HepG2 (cell line): ENCODE measurements around the gene CUL4A.

ENCODE experiments used
- CTCF ChIP-seq: sonication (generic); formaldehyde crosslinking; IDR thresholded peaks from 2 replicates; pipeline ENCODE4 v1.5.0; 2020; ENCODE audit warnings: mild to moderate bottlenecking, missing genetic modification reagents, moderate library complexity
- EP300 ChIP-seq, 3 experiments: sonication (generic) in 1 of 3; formaldehyde crosslinking in 1 of 3; IDR thresholded peaks; 2 replicates each; pipeline versions ENCODE4 v1.5.1 to v1.6.1; 2011 to 2020; ENCODE audit warnings: low read depth in 2 of 3, low read length in 2 of 3, borderline replicate concordance in 1 of 3, improper control_type of control experiment in 1 of 3, mild to moderate bottlenecking in 1 of 3, missing genetic modification reagents in 1 of 3, moderate library complexity in 1 of 3
- FIP1L1 ChIP-seq: fragments of 200-400 bp; formaldehyde crosslinking; IDR thresholded peaks from 2 replicates; pipeline ENCODE4 v1.6.1; 2018; ENCODE audit warnings: low read depth, mild to moderate bottlenecking, low read length, moderate library complexity, borderline replicate concordance; ENCODE audit not compliant: insufficient read depth
- MAFK ChIP-seq, 2 experiments: IDR thresholded peaks in 1 of 2; conservative IDR thresholded peaks in 1 of 2; 2 replicates each; pipeline ENCODE4 v1.6.1; 2011; ENCODE audit warnings: improper control_type of control experiment in 2 of 2, low read length in 2 of 2
- MYC ChIP-seq: sonication (generic); formaldehyde crosslinking; IDR thresholded peaks from 2 replicates; pipeline ENCODE4 v1.9.0; 2021; ENCODE audit warnings: missing genetic modification reagents, borderline replicate concordance
- NFIB ChIP-seq: sonication (generic); formaldehyde crosslinking; IDR thresholded peaks from 2 replicates; pipeline ENCODE4 v1.9.0; 2021; ENCODE audit warnings: missing genetic modification reagents, mild to moderate bottlenecking, borderline replicate concordance
- POLR2AphosphoS5 ChIP-seq: IDR thresholded peaks from 2 replicates; pipeline ENCODE4 v1.6.1; 2012; ENCODE audit warnings: low read depth, low read length
- SRF ChIP-seq: IDR thresholded peaks from 2 replicates; pipeline ENCODE4 v1.6.1; 2011; ENCODE audit warnings: mild to moderate bottlenecking, low read depth, low read length, moderate library complexity
- ZNF709 ChIP-seq: sonication (generic); formaldehyde crosslinking; IDR thresholded peaks from 2 replicates; pipeline ENCODE4 v1.5.0; 2020; ENCODE audit warnings: mild to moderate bottlenecking, missing genetic modification reagents
- ZNF749 ChIP-seq: sonication (generic); formaldehyde crosslinking; IDR thresholded peaks from 2 replicates; pipeline ENCODE4 v1.8.0; 2022; ENCODE audit warnings: mild to moderate bottlenecking, missing genetic modification reagents, moderate library complexity, borderline replicate concordance
- TF ChIP-seq, protein P1 (sequence below): sonication (generic); formaldehyde crosslinking; IDR thresholded peaks from 2 replicates; pipeline ENCODE4 v1.8.1; 2023; ENCODE audit warnings: mild to moderate bottlenecking, inconsistent platforms, moderate library complexity, missing genetic modification reagents, borderline replicate concordance
- TF ChIP-seq, protein P2 (sequence below): sonication (generic); formaldehyde crosslinking; IDR thresholded peaks from 2 replicates; pipeline ENCODE4 v1.4.0; 2020; ENCODE audit warnings: missing genetic modification reagents, borderline replicate concordance

DNA sequence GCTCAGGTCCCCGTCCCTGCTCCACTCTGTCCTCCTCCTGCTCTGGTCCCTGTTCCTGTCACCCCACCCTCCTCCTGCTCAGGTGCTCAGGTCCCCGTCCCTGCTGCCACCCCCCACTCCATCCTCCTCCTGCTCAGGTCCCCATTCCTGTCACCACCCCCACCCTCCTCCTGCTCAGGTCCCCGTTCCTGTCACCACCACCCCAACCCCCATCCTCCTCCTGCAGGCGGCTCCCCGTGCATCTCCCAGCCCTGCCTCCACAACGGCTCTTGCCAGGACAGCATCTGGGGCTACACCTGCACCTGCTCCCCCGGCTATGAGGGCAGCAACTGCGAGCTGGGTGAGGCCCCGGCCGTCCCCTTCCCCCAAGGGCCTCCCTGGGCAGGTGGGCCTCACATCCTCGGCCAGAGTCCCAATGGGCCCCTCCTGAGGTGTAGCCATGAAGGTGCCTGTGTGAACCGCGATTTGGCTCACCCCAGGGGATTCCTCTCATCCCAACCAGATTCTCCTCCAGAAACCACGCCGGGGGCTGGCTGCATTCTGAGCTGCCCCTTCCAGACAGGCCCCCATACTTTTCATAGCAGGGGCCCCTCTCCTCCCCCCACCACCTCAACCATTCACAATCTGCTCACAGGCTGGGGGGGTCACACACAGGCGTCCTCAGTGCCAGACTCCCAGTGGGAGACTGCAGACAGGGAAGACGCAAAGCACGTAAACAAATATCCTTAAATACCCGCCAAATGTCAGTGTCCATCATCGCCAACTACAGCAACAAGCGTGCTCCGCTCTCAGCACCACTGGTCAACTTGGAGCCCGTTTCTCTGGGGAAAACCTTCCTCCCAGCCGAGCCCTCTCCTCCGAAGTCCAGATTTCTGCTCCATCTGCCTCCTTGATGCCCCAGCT, 46.4 kb upstream of the CUL4A start:
- TF ChIP-seq POLR2AphosphoS5, result no peak
- TF ChIP-seq NFIB (CRISPR knock-in tag), result no peak
- no peak for TF ChIP-seq FIP1L1
- TF ChIP-seq EP300 (IDR thresholded peaks at IDR 0.05; ENCODE audit: low read depth in 2 of 2, low read length in 2 of 2), result no peak
- no peak for TF ChIP-seq EP300 (CRISPR knock-in tag; IDR thresholded peaks at IDR 0.05; ENCODE audit: borderline replicate concordance)
- TF ChIP-seq ZNF709 (CRISPR knock-in tag), result no peak
- TF ChIP-seq, protein P1, sequence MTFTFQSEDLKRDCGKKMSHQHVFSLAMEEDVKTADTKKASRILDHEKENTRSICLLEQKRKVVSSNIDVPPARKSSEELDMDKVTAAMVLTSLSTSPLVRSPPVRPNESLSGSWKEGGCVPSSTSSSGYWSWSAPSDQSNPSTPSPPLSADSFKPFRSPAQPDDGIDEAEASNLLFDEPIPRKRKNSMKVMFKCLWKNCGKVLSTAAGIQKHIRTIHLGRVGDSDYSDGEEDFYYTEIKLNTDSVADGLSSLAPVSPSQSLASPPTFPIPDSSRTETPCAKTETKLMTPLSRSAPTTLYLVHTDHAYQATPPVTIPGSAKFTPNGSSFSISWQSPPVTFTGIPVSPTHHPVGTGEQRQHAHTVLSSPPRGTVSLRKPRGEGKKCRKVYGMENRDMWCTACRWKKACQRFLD, result no peak
- TF ChIP-seq SRF, result no peak
- TF ChIP-seq MAFK (conservative IDR thresholded peaks at IDR 0.05 in 1 of 2, IDR thresholded peaks at IDR 0.05 in 1 of 2; ENCODE audit: low read length in 2 of 2), result no peak
- TF ChIP-seq, protein P2, sequence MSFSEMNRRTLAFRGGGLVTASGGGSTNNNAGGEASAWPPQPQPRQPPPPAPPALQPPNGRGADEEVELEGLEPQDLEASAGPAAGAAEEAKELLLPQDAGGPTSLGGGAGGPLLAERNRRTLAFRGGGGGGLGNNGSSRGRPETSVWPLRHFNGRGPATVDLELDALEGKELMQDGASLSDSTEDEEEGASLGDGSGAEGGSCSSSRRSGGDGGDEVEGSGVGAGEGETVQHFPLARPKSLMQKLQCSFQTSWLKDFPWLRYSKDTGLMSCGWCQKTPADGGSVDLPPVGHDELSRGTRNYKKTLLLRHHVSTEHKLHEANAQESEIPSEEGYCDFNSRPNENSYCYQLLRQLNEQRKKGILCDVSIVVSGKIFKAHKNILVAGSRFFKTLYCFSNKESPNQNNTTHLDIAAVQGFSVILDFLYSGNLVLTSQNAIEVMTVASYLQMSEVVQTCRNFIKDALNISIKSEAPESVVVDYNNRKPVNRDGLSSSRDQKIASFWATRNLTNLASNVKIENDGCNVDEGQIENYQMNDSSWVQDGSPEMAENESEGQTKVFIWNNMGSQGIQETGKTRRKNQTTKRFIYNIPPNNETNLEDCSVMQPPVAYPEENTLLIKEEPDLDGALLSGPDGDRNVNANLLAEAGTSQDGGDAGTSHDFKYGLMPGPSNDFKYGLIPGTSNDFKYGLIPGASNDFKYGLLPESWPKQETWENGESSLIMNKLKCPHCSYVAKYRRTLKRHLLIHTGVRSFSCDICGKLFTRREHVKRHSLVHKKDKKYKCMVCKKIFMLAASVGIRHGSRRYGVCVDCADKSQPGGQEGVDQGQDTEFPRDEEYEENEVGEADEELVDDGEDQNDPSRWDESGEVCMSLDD, result no peak
- no peak for TF ChIP-seq CTCF (CRISPR knock-in tag)
- TF ChIP-seq MYC (CRISPR knock-in tag), result no peak
- TF ChIP-seq ZNF749 (CRISPR knock-in tag), result no peak
